Activated CD8-positive, alpha-beta T cell treated with anti-CD3 and anti-CD28 coated beads for 36 hours (primary cell): ENCODE measurements around the gene NIT2. TPM values are rescaled to one million over a fixed set of nuclear protein-coding genes. Genes with fewer than 3 reads are reported as not detected.

ENCODE experiments used
- ATAC-seq: fragments of 200-7000 bp; cut with Tn5 transposase; one replicate; pipeline ENCODE4 v1.10.0; 2021; ENCODE audit warnings: mild to moderate bottlenecking, moderate library complexity
- CTCF ChIA-PET: fragments of 350-600 bp; sonication (Branson Sonifier 250); formaldehyde crosslinking; loops from one replicate; lab custom pipeline; 2021; ENCODE audit warnings: antibody characterized with exemption; lab: Charles Lee
- POLR2A ChIA-PET: fragments of 350-600 bp; sonication (Branson Sonifier 250); formaldehyde crosslinking; loops from one replicate; lab custom pipeline; 2021; ENCODE audit warnings: antibody characterized with exemption; lab: Charles Lee
- DNase-seq: peaks from one replicate; pipeline ENCODE4 v3.0.0-alpha.2; 2020
- H3K27ac Mint-ChIP-seq: one replicate; pipeline ENCODE4 v1.8.0; 2021; ENCODE audit warnings: mild to moderate bottlenecking, mixed read lengths
- H3K27me3 Mint-ChIP-seq: one replicate; pipeline ENCODE4 v1.8.0; 2021; ENCODE audit warnings: mixed read lengths
- H3K36me3 Mint-ChIP-seq: one replicate; pipeline ENCODE4 v1.8.0; 2021; ENCODE audit warnings: low read depth, mixed read lengths
- H3K4me1 Mint-ChIP-seq: one replicate; pipeline ENCODE4 v1.8.0; 2021; ENCODE audit warnings: low read depth, mixed read lengths
- H3K4me3 Mint-ChIP-seq: one replicate; pipeline ENCODE4 v1.8.0; 2021; ENCODE audit warnings: mild to moderate bottlenecking, moderate library complexity, mixed read lengths
- H3K9me3 Mint-ChIP-seq: one replicate; pipeline ENCODE4 v1.8.0; 2021; ENCODE audit warnings: mixed read lengths
- intact Hi-C: fragments of 100-400 bp; cut with micrococcal nuclease; formaldehyde crosslinking; loops from one replicate; pipeline ENCODE4 v1.10.0; 2022
- total RNA-seq, 2 experiments: library from RNA; stranded (reverse); gene quantifications; one replicate each; pipeline ENCODE4 v1.2.3, GENCODE V29; 2021
- TF ChIP-seq, protein P1 (sequence below): fragments of 200-600 bp; IDR thresholded peaks from one replicate; pipeline ENCODE4 v1.8.0; 2022; ENCODE audit warnings: antibody characterized with exemption, mild to moderate bottlenecking

The NIT2 gene
- total RNA-seq, 2 experiments from 2014 or later = 64.2 TPM

- H3K27me3 Mint-ChIP-seq = no peaks in the 10 kb centered on the region
- no peak overlapping the region for H3K4me3 Mint-ChIP-seq
- POLR2A ChIA-PET = interaction anchor here (1.8 kb wide), 1 partner anchor 47 kb away, joined by 7 read pairs; the partner anchor contains the start of gene LNP1
- H3K36me3 Mint-ChIP-seq = peaks cover 50% of the 10 kb centered on the region
- DNase-seq = no peak
- H3K9me3 Mint-ChIP-seq = peaks cover 1% of the 10 kb centered on the region
- H3K4me1 Mint-ChIP-seq = no peaks in the 10 kb centered on the region
- TF ChIP-seq, protein P1, sequence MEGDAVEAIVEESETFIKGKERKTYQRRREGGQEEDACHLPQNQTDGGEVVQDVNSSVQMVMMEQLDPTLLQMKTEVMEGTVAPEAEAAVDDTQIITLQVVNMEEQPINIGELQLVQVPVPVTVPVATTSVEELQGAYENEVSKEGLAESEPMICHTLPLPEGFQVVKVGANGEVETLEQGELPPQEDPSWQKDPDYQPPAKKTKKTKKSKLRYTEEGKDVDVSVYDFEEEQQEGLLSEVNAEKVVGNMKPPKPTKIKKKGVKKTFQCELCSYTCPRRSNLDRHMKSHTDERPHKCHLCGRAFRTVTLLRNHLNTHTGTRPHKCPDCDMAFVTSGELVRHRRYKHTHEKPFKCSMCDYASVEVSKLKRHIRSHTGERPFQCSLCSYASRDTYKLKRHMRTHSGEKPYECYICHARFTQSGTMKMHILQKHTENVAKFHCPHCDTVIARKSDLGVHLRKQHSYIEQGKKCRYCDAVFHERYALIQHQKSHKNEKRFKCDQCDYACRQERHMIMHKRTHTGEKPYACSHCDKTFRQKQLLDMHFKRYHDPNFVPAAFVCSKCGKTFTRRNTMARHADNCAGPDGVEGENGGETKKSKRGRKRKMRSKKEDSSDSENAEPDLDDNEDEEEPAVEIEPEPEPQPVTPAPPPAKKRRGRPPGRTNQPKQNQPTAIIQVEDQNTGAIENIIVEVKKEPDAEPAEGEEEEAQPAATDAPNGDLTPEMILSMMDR = no peak
- peak overlapping the region; percentile 7 for H3K27ac Mint-ChIP-seq
- CTCF ChIA-PET = interaction anchor here (0.6 kb wide), 1 partner anchor 10 kb away, joined by 3 read pairs; no protein-coding TSS in a partner anchor
- ATAC-seq = no peak
- intact Hi-C loops = no loop called here
Measured at GRCh38 chr3:100354850-100355249, 20.3 kb downstream of the NIT2 start.

DNA sequence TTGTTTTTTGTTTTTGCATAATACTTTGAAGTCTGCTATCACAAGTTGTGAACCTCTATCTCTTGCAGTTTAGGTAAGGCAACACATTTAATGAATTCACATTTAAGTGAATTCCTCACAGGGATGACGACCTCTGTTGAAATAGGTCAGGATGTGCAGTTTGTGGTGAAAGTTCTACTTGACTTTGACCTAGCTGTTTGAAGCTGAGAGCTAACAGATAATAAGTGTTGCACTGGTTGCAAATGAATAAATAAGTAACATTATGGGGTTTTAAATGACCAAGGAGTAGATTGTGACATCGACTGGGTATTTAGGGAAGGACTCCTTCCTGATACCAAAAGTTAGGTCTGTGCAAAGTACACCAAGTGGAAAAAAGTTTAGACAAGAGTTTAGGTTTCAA, 23.9 kb downstream of the NIT2 start:
- intact Hi-C loops = no loop called here
- Mint-ChIP-seq H3K9me3 (no peaks in the 10 kb centered on the region), H3K27me3 (no peaks in the 10 kb centered on the region), H3K27ac (peak overlapping the region; percentile 22), H3K4me3 (no peak overlapping the region), H3K4me1 (no peaks in the 10 kb centered on the region), H3K36me3 (peaks cover 49% of the 10 kb centered on the region)
- POLR2A ChIA-PET = no interaction called here
- no peak for ATAC-seq
- CTCF ChIA-PET = no interaction called here
- no peak for DNase-seq
- TF ChIP-seq, protein P1 = no peak

- ATAC-seq (no peak), DNase-seq (no peak)
- Mint-ChIP-seq H3K4me3 (no peak overlapping the region), H3K4me1 (no peaks in the 10 kb centered on the region), H3K9me3 (no peaks in the 10 kb centered on the region), H3K27me3 (no peaks in the 10 kb centered on the region), H3K36me3 (peaks cover 54% of the 10 kb centered on the region), H3K27ac (peak overlapping the region; percentile 22)
- intact Hi-C loops = no loop called here
- CTCF ChIA-PET = no interaction called here
- TF ChIP-seq, protein P1 = no peak
- POLR2A ChIA-PET = interaction anchor here (1.9 kb wide), 1 partner anchor 24 kb away, joined by 9 read pairs; the partner anchor contains the start of gene NIT2
Measured at GRCh38 chr3:100359035-100359434, 24.5 kb downstream of the NIT2 start.

GRCh38 chr3:100360757-100361496, 26.4 kb downstream of the NIT2 start:
- no peak for DNase-seq
- no peak overlapping the region for H3K4me3 Mint-ChIP-seq
- H3K27ac Mint-ChIP-seq = no peak overlapping the region
- TF ChIP-seq, protein P1 = no peak
- H3K4me1 Mint-ChIP-seq = no peaks in the 10 kb centered on the region
- intact Hi-C loops = no loop called here
- CTCF ChIA-PET = interaction anchor here (0.8 kb wide), 1 partner anchor 40 kb away, joined by 3 read pairs; no protein-coding TSS in a partner anchor
- ATAC-seq = no peak
- H3K36me3 Mint-ChIP-seq = peaks cover 66% of the 10 kb centered on the region
- no peaks in the 10 kb centered on the region for H3K27me3 Mint-ChIP-seq
- H3K9me3 Mint-ChIP-seq = no peaks in the 10 kb centered on the region
- POLR2A ChIA-PET = interaction anchor here (0.6 to 1.9 kb wide), 5 partner anchors 11 to 996 kb away, joined by 3 to 9 read pairs (median 3); partner anchors contain the start of genes LNP1, NIT2 and TOMM70

GRCh38 chr3:100361897-100362296, 27.3 kb downstream of the NIT2 start:
- TF ChIP-seq, protein P1 = no peak
- intact Hi-C loops = no loop called here
- ChIA-PET CTCF (no interaction called here), POLR2A (interaction anchor here (0.9 kb wide), 1 partner anchor 12 kb away, joined by 3 read pairs; no protein-coding TSS in a partner anchor)
- Mint-ChIP-seq H3K36me3 (peaks cover 66% of the 10 kb centered on the region), H3K27ac (no peak overlapping the region), H3K4me3 (no peak overlapping the region), H3K4me1 (no peaks in the 10 kb centered on the region), H3K9me3 (no peaks in the 10 kb centered on the region), H3K27me3 (no peaks in the 10 kb centered on the region)
- no peak for ATAC-seq
- DNase-seq = no peak
